NT2/D1 (cell line): ENCODE results near the gene TBC1D5.

ENCODE experiments used
- SUZ12 ChIP-seq: IDR thresholded peaks from 2 replicates; pipeline ENCODE4 v1.6.1; 2011; ENCODE audit not compliant: insufficient read length, insufficient read depth; ENCODE audit errors: extremely low read depth
- YY1 ChIP-seq: IDR thresholded peaks from 2 replicates; pipeline ENCODE4 v1.6.1; 2011; ENCODE audit not compliant: insufficient read length, insufficient read depth
- ZNF274 ChIP-seq: IDR thresholded peaks from 2 replicates; pipeline ENCODE4 v1.6.1; 2011; ENCODE audit warnings: mild to moderate bottlenecking, low read depth, low read length

- TF ChIP-seq YY1 (no peak), ZNF274 (no peak), SUZ12 (no peak)
Measured at GRCh38 chr3:17232442-17232841, 510.0 kb downstream of the TBC1D5 start.
